NCI-H187 treated with DMSO at 0.1 percent for 48 hours (cell line): Measurements from ENCODE around the gene MTR.
"Not testable (repeated sequence)": the region's sequence is repeated elsewhere in the genome, so short reads cannot be mapped to it uniquely, and the experiment has no call there.

Experiments used
- DNase-seq: peaks from one replicate; lab custom pipeline; 2025; lab: John Stamatoyannopoulos, UW

MTR gene

GRCh38 chr1:236834876-236835275 lies 39.8 kb downstream of the MTR start:
- no peak for DNase-seq

- DNase-seq = no peak
Measured at GRCh38 chr1:236835491-236835890, 40.4 kb downstream of the MTR start.

DNA sequence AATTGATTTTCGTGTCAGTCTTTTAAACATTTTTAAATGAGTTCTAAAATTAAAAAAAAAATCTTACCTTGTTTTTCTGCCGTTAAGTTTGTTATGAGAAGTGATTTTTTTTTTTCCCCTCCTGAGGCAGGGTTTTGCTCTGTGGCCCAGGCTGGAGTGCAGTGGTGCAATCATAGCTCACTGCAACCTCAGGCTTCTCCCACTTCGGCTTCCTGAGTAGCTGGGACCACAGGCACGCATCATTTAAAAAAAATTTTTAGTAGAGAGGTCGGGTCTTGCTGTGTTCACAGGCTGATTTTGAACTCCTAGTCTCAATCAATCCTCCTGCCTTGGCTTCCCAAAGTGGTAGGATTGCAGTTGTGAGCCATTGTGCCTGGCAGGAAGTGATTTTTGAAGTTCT lies 41.1 kb downstream of the MTR start:
- DNase-seq = no peak

GRCh38 chr1:236837115-236837514 lies 42.0 kb downstream of the MTR start:
- no peak for DNase-seq

- DNase-seq = no peak
Measured at GRCh38 chr1:236837897-236838296, 42.8 kb downstream of the MTR start.

- no peak for DNase-seq
Measured at GRCh38 chr1:236841341-236841740, 46.2 kb downstream of the MTR start.

GRCh38 chr1:236844499-236845271 lies 49.6 kb downstream of the MTR start:
- no peak for DNase-seq

- no peak for DNase-seq
Measured at GRCh38 chr1:236845830-236846229, 50.7 kb downstream of the MTR start.

DNA sequence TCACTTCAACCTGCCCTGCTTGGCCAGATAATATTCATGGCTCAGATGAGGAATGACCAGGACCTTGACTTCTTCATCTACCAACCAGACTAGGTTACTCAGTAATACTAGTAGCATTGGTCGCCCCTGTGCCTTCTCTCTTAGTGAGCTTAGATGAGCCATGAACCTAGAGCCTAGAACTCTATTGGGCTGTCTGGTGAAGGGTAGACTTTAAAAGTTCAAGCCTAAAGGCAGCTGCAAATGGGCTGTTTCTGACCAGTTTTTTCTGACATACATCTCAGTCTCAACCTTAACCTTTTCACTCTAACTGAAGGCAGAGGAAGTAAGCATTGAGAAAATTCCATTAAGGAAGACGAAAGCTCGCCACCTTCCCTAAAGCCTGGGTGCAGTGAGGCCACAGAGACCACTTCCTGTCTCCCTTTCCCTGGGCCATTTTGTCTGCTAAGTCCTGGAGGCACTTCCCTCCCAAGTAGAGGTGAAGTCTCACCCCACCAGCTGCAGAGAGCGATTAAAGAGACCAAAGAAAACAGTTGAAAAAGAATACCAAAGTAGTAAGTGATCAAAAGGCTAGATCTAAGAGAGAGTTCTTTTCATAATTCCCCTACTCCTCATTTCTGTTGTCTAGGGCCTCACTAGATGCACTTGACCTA lies 53.3 kb downstream of the MTR start:
- DNase-seq = no peak

GRCh38 chr1:236850077-236850979 lies 55.2 kb downstream of the MTR start:
- no peak for DNase-seq

- no peak for DNase-seq
Measured at GRCh38 chr1:236851871-236852270, 56.8 kb downstream of the MTR start.

DNA sequence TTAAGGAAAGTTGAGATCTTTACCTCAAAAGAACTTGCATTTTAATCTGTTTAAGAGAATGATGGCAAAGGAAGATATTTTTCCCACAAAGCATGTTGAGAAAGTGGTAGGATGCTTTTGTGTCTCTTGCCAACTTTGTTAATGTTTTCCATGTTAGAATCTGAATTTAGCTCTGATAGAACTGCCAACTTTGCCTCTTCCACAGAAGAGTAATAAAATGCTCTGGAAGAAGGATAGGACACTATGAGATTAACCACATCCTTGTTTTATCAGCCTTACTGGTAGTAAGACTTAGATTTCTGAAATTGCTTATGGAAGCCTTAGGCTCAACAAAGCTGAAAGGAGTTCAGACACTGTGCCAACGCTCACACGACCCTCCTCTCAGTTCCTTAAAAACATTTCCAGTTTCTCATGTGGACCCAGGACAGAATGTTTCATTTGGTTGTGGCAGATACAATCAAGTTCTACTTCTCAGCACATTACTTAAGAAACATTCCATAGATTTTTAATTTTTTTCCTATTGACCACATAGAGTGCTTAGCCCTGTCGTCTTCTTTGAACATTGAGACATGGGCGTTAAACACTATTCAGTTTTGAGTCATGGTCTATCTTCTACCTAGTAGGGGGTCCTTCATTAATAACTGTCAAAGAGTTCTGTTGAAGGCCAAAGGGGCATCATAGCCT lies 59.0 kb downstream of the MTR start:
- no peak for DNase-seq

- DNase-seq = no peak
Measured at GRCh38 chr1:236854605-236854983, 59.5 kb downstream of the MTR start.

DNA sequence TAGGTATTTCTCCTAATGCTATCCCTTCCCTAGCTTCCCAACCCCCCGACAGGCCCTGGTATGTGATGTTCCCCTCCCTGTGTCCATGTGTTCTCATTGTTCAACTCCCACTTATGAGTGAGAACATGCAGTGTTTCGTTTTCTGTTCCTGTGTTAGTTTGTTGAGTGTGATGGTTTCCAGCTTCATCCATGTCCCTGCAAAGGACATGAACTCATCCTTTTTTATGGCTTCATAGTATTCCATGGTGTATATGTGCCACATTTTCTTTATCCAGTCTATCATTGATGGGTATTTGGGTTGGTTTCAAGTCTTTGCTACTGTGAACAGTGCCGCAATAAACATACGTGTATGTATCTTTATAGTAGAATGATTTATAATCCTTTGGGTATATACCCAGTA lies 61.6 kb downstream of the MTR start:
- not testable (repeated sequence) for DNase-seq

DNA sequence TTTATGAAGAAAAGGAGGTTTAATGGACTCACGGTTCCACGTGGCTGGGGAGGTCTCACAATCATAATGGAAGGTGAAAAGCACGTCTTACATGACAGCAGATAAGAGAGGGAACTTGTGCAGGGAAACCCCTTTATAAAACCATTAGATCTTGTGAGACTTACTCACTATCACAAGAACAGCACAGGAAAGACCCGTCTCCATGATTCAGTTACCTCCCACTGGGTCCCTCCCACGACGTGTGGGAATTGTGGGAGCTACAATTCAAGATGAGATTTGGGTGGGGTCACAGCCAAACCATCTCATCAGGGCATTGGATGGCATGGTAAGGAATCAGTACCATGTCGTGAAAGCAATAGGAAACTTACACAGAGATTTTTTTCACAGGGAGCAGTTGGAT lies 63.1 kb downstream of the MTR start:
- no peak for DNase-seq

DNA sequence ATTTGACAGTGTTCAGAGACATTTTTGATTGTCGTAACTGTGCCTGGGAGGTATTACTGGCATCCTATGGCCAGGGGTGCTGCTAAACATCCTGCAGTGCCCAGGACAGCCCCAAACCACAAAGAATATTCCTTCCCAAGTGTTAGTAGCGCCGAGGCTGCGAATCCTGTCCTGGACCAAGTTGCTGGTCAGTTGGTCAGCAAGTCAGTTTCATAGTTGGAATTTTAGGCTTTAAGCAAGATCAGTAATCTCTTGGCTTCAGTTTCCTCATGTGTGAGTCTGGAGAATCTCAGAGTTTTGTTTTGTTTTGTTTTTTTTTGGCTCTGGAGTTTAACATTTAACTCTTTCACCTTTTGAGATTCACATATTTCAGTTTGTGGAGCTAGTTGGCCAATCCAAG lies 65.0 kb downstream of the MTR start:
- no peak for DNase-seq

DNA sequence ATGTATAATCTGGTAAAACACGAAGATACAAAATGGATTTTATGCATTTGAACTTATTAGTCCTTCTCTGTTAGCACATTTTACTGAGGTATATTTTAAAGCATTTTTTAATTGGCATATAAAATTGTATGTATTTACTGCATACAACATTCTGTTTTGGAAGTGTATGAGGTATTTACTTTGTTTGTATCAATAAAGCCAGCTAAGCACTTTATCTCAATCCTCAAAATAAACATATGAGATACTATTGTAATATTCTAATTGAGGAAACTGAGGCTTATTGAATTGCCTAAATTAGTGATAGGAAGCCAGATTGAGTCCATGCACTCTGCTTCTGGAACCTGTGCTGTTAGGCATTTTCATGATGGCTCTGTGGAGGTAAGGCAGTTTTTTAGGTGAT lies 65.6 kb downstream of the MTR start:
- no peak for DNase-seq

DNA sequence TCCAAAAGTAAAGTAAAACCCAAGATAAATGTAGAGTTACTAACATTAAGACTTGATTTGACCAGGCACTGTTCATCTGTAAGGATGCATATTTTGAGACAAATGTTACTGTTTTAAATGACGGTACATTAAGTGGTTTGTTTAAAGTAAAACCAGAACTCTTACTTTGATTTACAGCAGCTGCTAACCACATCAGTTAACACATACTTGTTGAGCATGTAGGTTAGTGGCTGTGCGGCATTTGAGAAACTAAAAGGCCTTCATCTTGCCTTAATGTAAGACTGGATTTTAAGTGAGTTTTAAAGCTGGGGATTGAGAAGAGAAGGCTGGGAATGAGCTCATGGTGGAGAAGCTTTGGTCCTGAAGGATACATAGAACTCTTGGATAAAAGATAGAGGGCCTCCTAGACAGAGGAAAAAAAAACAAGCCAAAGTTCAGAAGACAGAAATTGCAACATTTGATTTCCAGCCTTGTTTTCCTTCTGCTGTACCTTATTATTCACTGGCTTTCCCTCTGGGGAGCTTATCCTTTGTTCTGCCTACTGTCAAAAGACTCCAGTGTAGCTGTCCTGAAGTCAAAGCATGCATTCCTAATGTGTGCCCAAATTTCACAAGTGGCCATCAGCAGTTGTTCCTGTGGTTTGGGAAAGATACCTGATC lies 66.6 kb downstream of the MTR start:
- DNase-seq = no peak

- DNase-seq = no peak
Measured at GRCh38 chr1:236862219-236862591, 67.1 kb downstream of the MTR start.

GRCh38 chr1:236862615-236863211 lies 67.6 kb downstream of the MTR start:
- DNase-seq = no peak

DNA sequence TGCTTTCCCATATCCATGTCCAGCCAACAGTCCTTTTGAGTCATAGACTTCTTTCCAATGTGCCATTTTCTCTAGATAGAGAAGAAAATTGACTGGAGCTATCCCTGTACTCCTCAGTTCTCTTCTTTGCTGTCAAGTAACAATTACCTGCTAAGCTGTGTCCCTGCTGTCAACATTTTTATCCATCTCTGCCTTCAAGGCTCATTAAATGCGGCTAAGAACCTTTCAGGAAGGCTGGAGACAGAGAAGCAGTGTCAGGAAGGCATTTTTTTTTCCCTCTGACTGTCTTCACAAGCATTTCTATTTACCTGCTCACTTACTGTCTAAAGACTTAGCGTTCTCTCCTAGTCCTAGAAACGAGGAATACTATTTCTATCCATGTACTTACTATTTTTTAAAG lies 69.1 kb downstream of the MTR start:
- DNase-seq = no peak
